Measurements from ENCODE around the gene RAMP3.
A peak's percentile ranks its signal among the peaks of the same experiment; 100 is the strongest.
"Not testable (repeated sequence)": the region's sequence is repeated elsewhere in the genome, so short reads cannot be mapped to it uniquely, and the experiment has no call there.

RAMP3 gene

GRCh38 chr7:45157653-45158401 lies at the start of gene RAMP3:
RAMP3 (plus strand) TSS chr7:45157791; CDS start chr7:45157829, 38 bp downstream.
- DNase-seq (ENCODE audit: low spot score), result no peak

GRCh38 chr7:45108863-45109262 lies 48.7 kb upstream of the RAMP3 start:
- no peak for DNase-seq (ENCODE audit: low spot score)

- peak; percentile 95 for DNase-seq (ENCODE audit: low spot score)
Measured at GRCh38 chr7:45111298-45112223, 46.0 kb upstream of the RAMP3 start, which contains the start of gene TBRG4. TBRG4 (minus strand) TSS chr7:45111697; CDS start chr7:45109237, 2,460 bp downstream.

GRCh38 chr7:45112648-45113047 lies 44.9 kb upstream of the RAMP3 start:
- no peak for DNase-seq (ENCODE audit: low spot score)

- not testable (repeated sequence) for DNase-seq (ENCODE audit: low spot score)
Measured at GRCh38 chr7:45114257-45114656, 43.3 kb upstream of the RAMP3 start.

- no peak for DNase-seq (ENCODE audit: low spot score)
Measured at GRCh38 chr7:45114926-45115325, 42.7 kb upstream of the RAMP3 start.

GRCh38 chr7:45116048-45116447 lies 41.5 kb upstream of the RAMP3 start:
- DNase-seq (ENCODE audit: low spot score), result no peak

- no peak for DNase-seq (ENCODE audit: low spot score)
Measured at GRCh38 chr7:45117582-45117981, 40.0 kb upstream of the RAMP3 start.

- DNase-seq (ENCODE audit: low spot score), result no peak
Measured at GRCh38 chr7:45118292-45118691, 39.3 kb upstream of the RAMP3 start.

GRCh38 chr7:45118889-45119331 lies 38.7 kb upstream of the RAMP3 start:
- no peak for DNase-seq (ENCODE audit: low spot score)

- DNase-seq (ENCODE audit: low spot score), result no peak
Measured at GRCh38 chr7:45119550-45119949, 38.0 kb upstream of the RAMP3 start.

GRCh38 chr7:45122975-45123860 lies 34.4 kb upstream of the RAMP3 start:
- no peak for DNase-seq (ENCODE audit: low spot score)

GRCh38 chr7:45123913-45124710 lies 33.5 kb upstream of the RAMP3 start:
- no peak for DNase-seq (ENCODE audit: low spot score)

GRCh38 chr7:45125193-45125904 lies 32.2 kb upstream of the RAMP3 start:
- DNase-seq (ENCODE audit: low spot score), result no peak

GRCh38 chr7:45126201-45126600 lies 31.4 kb upstream of the RAMP3 start:
- no peak for DNase-seq (ENCODE audit: low spot score)

- no peak for DNase-seq (ENCODE audit: low spot score)
Measured at GRCh38 chr7:45126920-45127319, 30.7 kb upstream of the RAMP3 start.

- no peak for DNase-seq (ENCODE audit: low spot score)
Measured at GRCh38 chr7:45129181-45129800, 28.3 kb upstream of the RAMP3 start.

GRCh38 chr7:45129906-45130305 lies 27.7 kb upstream of the RAMP3 start:
- no peak for DNase-seq (ENCODE audit: low spot score)

GRCh38 chr7:45130910-45131309 lies 26.7 kb upstream of the RAMP3 start:
- no peak for DNase-seq (ENCODE audit: low spot score)

- no peak for DNase-seq (ENCODE audit: low spot score)
Measured at GRCh38 chr7:45131891-45132290, 25.7 kb upstream of the RAMP3 start.

Measured in activated CD4-positive, alpha-beta T cell treated with anti-CD3 and anti-CD28 coated beads, Interleukin-2, Interleukin-4, amounts not matched to agents 100 ng/mL and 50 ng/mL, durations not matched to agents 16 hours and 8 hours (primary cell).